ENCODE results near the gene ATP8B1.

Gene ATP8B1

DNA sequence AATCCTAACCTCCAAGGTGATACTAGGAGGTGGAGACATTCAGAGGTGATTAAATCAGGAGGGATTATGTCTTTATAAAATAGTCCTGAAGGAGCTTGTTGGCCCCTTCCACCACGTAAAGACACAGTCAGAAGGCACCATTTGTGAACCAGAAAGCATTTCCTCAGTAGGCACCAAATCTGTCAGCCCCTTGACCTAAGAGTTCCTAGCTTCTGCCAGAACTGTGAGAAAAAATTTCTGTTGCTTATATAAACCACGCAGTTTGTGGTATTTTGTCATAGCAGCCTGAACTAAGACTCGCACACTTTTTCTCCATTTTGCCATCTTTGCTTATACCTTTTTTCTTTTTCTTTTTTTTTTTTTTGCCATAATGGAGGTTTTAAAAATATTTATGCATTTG is 162.9 kb downstream of the ATP8B1 start:
- H3K56ac ChIP-seq (ENCODE audit: low read length), result no peak overlapping the region
- H3K9ac ChIP-seq (ENCODE audit: low read length), result no peak overlapping the region
- H3K4me3 ChIP-seq (ENCODE audit: low read length), result no peak overlapping the region
- H3K18ac ChIP-seq (ENCODE audit: low read length), result no peak overlapping the region
- H3K4me1 ChIP-seq (ENCODE audit: control insufficient read depth, low read depth, low read length), result no peaks in the 10 kb centered on the region
- H2AK5ac ChIP-seq (ENCODE audit: low read length), result no peak overlapping the region
- DNase-seq, result no peak
- no peak overlapping the region for H3K4me2 ChIP-seq (ENCODE audit: low read length)
- H3K23ac ChIP-seq (ENCODE audit: low read length), result no peak overlapping the region
- H3K27me3 ChIP-seq (ENCODE audit: insufficient read depth, low read length, poor library complexity), result no peaks in the 10 kb centered on the region
- H2BK120ac ChIP-seq (ENCODE audit: low read depth, low read length), result no peak overlapping the region
- no peak overlapping the region for H2BK15ac ChIP-seq (replicated peaks; ENCODE audit: low read depth)
- no peak overlapping the region for H4K5ac ChIP-seq (ENCODE audit: low read length)
- no peaks in the 10 kb centered on the region for H3K79me2 ChIP-seq (ENCODE audit: control insufficient read depth, insufficient read depth, low read length)
- H3K27ac ChIP-seq (ENCODE audit: low read depth, low read length), result no peak overlapping the region
- H3K36me3 ChIP-seq (ENCODE audit: control insufficient read depth, insufficient read depth, low read length), result no peaks in the 10 kb centered on the region
- no CpG with 5 or more reads among the region's 3 CpGs for WGBS (ENCODE audit: extremely low coverage, insufficient coverage, low lambda C conversion rate)
- H3K79me1 ChIP-seq (ENCODE audit: low read length), result peaks cover 2% of the 10 kb centered on the region
- no peak overlapping the region for H3K4ac ChIP-seq (ENCODE audit: low read depth, low read length)
- H4K8ac ChIP-seq (ENCODE audit: low read depth, low read length), result no peak overlapping the region
- no peak overlapping the region for H2BK5ac ChIP-seq (ENCODE audit: low read length)

DNA sequence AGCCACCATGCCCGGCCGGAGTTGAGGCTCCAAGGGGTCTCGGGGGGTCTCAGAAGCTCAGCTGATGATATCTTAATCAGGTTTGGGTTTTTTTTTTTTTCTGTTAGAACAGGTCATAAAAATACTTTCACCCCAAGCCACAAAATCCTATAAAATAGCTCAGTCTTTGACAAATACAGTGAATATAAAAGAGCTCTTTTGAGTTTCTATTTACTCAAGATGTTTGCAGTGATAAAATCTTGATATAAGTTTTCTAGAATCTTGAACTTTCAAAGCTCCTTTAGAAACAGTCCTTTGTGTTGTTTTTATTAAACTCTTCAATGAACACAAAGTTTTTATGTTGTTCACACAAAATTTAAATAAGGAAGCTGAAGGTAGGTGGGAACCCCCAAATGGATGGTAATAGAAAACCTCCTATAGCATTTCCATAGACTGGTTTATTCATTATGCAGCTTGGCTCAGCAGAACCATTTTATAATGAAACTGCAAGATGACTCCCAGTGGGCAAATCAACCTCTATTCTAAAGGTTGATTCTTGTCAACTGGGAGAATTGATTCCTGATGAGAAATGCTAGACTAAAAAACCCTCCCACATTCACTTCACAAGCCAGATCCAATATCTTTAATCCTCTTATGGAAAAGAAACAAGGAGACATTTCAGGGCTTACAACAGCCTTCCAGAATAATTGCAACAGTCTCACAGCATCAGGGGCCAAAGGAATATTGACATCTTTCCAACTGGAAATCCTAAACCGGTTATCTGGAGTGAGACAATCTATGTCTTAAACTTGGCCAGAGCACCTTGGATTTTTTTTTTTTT is 167.9 kb downstream of the ATP8B1 start:
- H3K79me2 ChIP-seq (ENCODE audit: control insufficient read depth, insufficient read depth, low read length), result no peaks in the 10 kb centered on the region
- no peak overlapping the region for H2BK5ac ChIP-seq (ENCODE audit: low read length)
- no peak overlapping the region for H2BK15ac ChIP-seq (replicated peaks; ENCODE audit: low read depth)
- H4K5ac ChIP-seq (ENCODE audit: low read length), result no peak overlapping the region
- H3K4me3 ChIP-seq (ENCODE audit: low read length), result no peak overlapping the region
- H4K8ac ChIP-seq (ENCODE audit: low read depth, low read length), result no peak overlapping the region
- H3K4me2 ChIP-seq (ENCODE audit: low read length), result no peak overlapping the region
- H3K4ac ChIP-seq (ENCODE audit: low read depth, low read length), result no peak overlapping the region
- no peak overlapping the region for H3K18ac ChIP-seq (ENCODE audit: low read length)
- no peaks in the 10 kb centered on the region for H3K27me3 ChIP-seq (ENCODE audit: insufficient read depth, low read length, poor library complexity)
- H3K23ac ChIP-seq (ENCODE audit: low read length), result no peak overlapping the region
- H3K56ac ChIP-seq (ENCODE audit: low read length), result no peak overlapping the region
- H3K9ac ChIP-seq (ENCODE audit: low read length), result no peak overlapping the region
- no peak for DNase-seq
- no peak overlapping the region for H2AK5ac ChIP-seq (ENCODE audit: low read length)
- no peaks in the 10 kb centered on the region for H3K36me3 ChIP-seq (ENCODE audit: control insufficient read depth, insufficient read depth, low read length)
- H3K79me1 ChIP-seq (ENCODE audit: low read length), result no peaks in the 10 kb centered on the region
- H3K4me1 ChIP-seq (ENCODE audit: control insufficient read depth, low read depth, low read length), result no peaks in the 10 kb centered on the region
- WGBS (ENCODE audit: extremely low coverage, insufficient coverage, low lambda C conversion rate), result no CpG with 5 or more reads among the region's 4 CpGs
- H2BK120ac ChIP-seq (ENCODE audit: low read depth, low read length), result no peak overlapping the region
- H3K27ac ChIP-seq (ENCODE audit: low read depth, low read length), result no peak overlapping the region

- Histone ChIP-seq H3K4me1 (ENCODE audit: control insufficient read depth, low read depth, low read length) (no peaks in the 10 kb centered on the region), H3K27ac (ENCODE audit: low read depth, low read length) (no peak overlapping the region), H3K27me3 (ENCODE audit: insufficient read depth, low read length, poor library complexity) (no peaks in the 10 kb centered on the region), H2BK15ac (replicated peaks; ENCODE audit: low read depth) (no peak overlapping the region), H3K4me3 (ENCODE audit: low read length) (no peak overlapping the region), H3K9ac (ENCODE audit: low read length) (no peak overlapping the region), H4K5ac (ENCODE audit: low read length) (no peak overlapping the region), H2BK5ac (ENCODE audit: low read length) (no peak overlapping the region), H3K18ac (ENCODE audit: low read length) (no peak overlapping the region), H3K36me3 (ENCODE audit: control insufficient read depth, insufficient read depth, low read length) (no peaks in the 10 kb centered on the region), H4K8ac (ENCODE audit: low read depth, low read length) (no peak overlapping the region), H3K23ac (ENCODE audit: low read length) (no peak overlapping the region), H3K79me2 (ENCODE audit: control insufficient read depth, insufficient read depth, low read length) (no peaks in the 10 kb centered on the region), H3K4ac (ENCODE audit: low read depth, low read length) (no peak overlapping the region), H2AK5ac (ENCODE audit: low read length) (no peak overlapping the region), H3K56ac (ENCODE audit: low read length) (no peak overlapping the region), H3K4me2 (ENCODE audit: low read length) (no peak overlapping the region), H3K79me1 (ENCODE audit: low read length) (no peaks in the 10 kb centered on the region), H2BK120ac (ENCODE audit: low read depth, low read length) (no peak overlapping the region)
- 100% methylated on average over 1 of the region's 2 CpGs for WGBS (ENCODE audit: extremely low coverage, insufficient coverage, low lambda C conversion rate)
- DNase-seq, result no peak
These were observed 171.4 kb downstream of the ATP8B1 start for GRCh38 chr18:57631697-57632096.

GRCh38 chr18:57630754-57631595 is 172.1 kb downstream of the ATP8B1 start:
- DNase-seq, result no peak
- Histone ChIP-seq H3K4ac (ENCODE audit: low read depth, low read length) (no peak overlapping the region), H3K4me2 (ENCODE audit: low read length) (peak overlapping the region; percentile 0), H2BK120ac (ENCODE audit: low read depth, low read length) (no peak overlapping the region), H3K4me1 (ENCODE audit: control insufficient read depth, low read depth, low read length) (no peaks in the 10 kb centered on the region), H3K4me3 (ENCODE audit: low read length) (peak overlapping the region; percentile 4), H3K27me3 (ENCODE audit: insufficient read depth, low read length, poor library complexity) (no peaks in the 10 kb centered on the region), H3K79me2 (ENCODE audit: control insufficient read depth, insufficient read depth, low read length) (no peaks in the 10 kb centered on the region), H3K79me1 (ENCODE audit: low read length) (no peaks in the 10 kb centered on the region), H4K8ac (ENCODE audit: low read depth, low read length) (no peak overlapping the region), H4K5ac (ENCODE audit: low read length) (no peak overlapping the region), H3K9ac (ENCODE audit: low read length) (peak overlapping the region; percentile 11), H2BK15ac (replicated peaks; ENCODE audit: low read depth) (no peak overlapping the region), H3K56ac (ENCODE audit: low read length) (peak overlapping the region; percentile 17), H2AK5ac (ENCODE audit: low read length) (no peak overlapping the region), H3K27ac (ENCODE audit: low read depth, low read length) (no peak overlapping the region), H2BK5ac (ENCODE audit: low read length) (no peak overlapping the region), H3K23ac (ENCODE audit: low read length) (no peak overlapping the region), H3K18ac (ENCODE audit: low read length) (no peak overlapping the region), H3K36me3 (ENCODE audit: control insufficient read depth, insufficient read depth, low read length) (no peaks in the 10 kb centered on the region)
- no CpG with 5 or more reads among the region's 13 CpGs for WGBS (ENCODE audit: extremely low coverage, insufficient coverage, low lambda C conversion rate)

DNA sequence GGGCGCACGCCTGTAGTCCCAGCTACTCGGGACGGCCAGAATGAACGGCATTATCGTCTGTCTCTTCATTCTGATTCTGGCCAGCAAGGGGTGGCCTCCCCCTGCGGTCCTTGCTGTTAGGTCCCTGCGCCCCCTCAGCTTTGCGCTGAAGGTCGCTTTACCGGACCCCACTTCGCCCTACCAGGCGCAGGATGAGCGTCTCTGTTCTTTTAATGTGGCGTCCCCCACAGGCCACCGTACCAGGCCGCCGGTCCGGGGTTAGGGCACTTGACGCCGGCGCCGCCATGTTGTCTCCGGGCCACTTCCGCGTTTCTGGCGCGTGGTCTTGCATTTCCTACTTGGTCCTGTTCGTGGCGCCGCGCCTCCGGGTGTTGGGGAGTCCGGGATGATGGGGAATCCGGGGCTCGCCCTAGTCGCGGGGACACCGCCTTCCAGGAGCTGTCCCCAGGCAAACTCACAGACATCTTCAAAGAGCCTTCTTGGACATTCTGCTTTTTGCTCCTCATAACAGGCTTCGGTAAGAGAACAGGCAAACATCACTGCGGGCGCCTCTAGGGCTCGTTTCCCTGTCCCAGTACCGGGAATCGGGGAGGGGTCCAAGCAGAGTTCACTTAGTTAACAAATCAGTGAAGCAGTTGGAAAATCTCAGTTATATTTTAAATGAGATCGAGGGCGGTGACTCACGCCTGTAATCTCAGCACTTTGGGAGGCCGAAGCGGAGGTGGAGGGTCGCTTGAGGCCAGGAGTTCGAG is 172.9 kb downstream of the ATP8B1 start:
- peak; percentile 97 for DNase-seq
- peak overlapping the region; percentile 39 for H3K4me2 ChIP-seq (ENCODE audit: low read length)
- H4K8ac ChIP-seq (ENCODE audit: low read depth, low read length), result no peak overlapping the region
- peak overlapping the region; percentile 13 for H3K4me3 ChIP-seq (ENCODE audit: low read length)
- H3K27me3 ChIP-seq (ENCODE audit: insufficient read depth, low read length, poor library complexity), result no peaks in the 10 kb centered on the region
- H3K56ac ChIP-seq (ENCODE audit: low read length), result peak overlapping the region; percentile 87
- H3K18ac ChIP-seq (ENCODE audit: low read length), result no peak overlapping the region
- H2BK5ac ChIP-seq (ENCODE audit: low read length), result no peak overlapping the region
- H2AK5ac ChIP-seq (ENCODE audit: low read length), result no peak overlapping the region
- WGBS (ENCODE audit: extremely low coverage, insufficient coverage, low lambda C conversion rate), result no CpG with 5 or more reads among the region's 52 CpGs
- no peaks in the 10 kb centered on the region for H3K79me2 ChIP-seq (ENCODE audit: control insufficient read depth, insufficient read depth, low read length)
- no peak overlapping the region for H4K5ac ChIP-seq (ENCODE audit: low read length)
- H3K9ac ChIP-seq (ENCODE audit: low read length), result peak overlapping the region; percentile 68
- no peak overlapping the region for H3K23ac ChIP-seq (ENCODE audit: low read length)
- H3K27ac ChIP-seq (ENCODE audit: low read depth, low read length), result no peak overlapping the region
- no peaks in the 10 kb centered on the region for H3K4me1 ChIP-seq (ENCODE audit: control insufficient read depth, low read depth, low read length)
- H2BK120ac ChIP-seq (ENCODE audit: low read depth, low read length), result no peak overlapping the region
- no peak overlapping the region for H3K4ac ChIP-seq (ENCODE audit: low read depth, low read length)
- H2BK15ac ChIP-seq (replicated peaks; ENCODE audit: low read depth), result no peak overlapping the region
- H3K79me1 ChIP-seq (ENCODE audit: low read length), result no peaks in the 10 kb centered on the region
- no peaks in the 10 kb centered on the region for H3K36me3 ChIP-seq (ENCODE audit: control insufficient read depth, insufficient read depth, low read length)
